ENCODE measurements around the gene SHROOM3. TPM values are rescaled to one million over a fixed set of nuclear protein-coding genes. Genes with fewer than 3 reads are reported as not detected.

Gene SHROOM3
- total and polyA plus RNA-seq, 8 donors = 13.5 to 96.9 (median 16.9) TPM

DNA sequence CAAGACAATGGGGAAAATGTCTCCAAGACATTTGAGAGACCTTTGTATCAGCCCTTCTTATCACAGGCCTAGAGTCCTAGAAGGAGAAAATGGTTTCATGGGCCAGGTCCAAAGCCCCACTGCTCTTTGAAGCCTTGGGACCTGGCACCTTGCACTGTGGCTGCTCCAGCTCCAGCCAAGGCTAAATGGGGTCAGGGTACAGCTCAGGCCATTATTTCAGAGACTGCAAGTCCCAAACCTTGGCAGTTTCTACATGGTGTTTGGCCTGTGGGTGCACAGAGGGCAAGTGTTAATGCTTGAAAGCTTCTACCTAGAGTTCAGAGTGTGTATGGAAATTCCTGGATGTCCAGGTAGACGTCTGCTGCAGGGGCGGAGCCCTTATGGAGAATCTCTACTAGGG, 28.5 kb downstream of the SHROOM3 start:
- H3K4me1 ChIP-seq = no peaks in the 10 kb centered on the region
- intact Hi-C loops (cut with DNase I) = no loop called here
- H3K27me3 ChIP-seq = no peaks in the 10 kb centered on the region
- no peak overlapping the region for H3K27ac ChIP-seq
- no peak overlapping the region for H3K4me3 ChIP-seq
- H3K9me3 ChIP-seq = peaks cover 0 to 15% of the 10 kb centered on the region in 2 donors
- ATAC-seq = no peak
- TF ChIP-seq, protein P1, sequence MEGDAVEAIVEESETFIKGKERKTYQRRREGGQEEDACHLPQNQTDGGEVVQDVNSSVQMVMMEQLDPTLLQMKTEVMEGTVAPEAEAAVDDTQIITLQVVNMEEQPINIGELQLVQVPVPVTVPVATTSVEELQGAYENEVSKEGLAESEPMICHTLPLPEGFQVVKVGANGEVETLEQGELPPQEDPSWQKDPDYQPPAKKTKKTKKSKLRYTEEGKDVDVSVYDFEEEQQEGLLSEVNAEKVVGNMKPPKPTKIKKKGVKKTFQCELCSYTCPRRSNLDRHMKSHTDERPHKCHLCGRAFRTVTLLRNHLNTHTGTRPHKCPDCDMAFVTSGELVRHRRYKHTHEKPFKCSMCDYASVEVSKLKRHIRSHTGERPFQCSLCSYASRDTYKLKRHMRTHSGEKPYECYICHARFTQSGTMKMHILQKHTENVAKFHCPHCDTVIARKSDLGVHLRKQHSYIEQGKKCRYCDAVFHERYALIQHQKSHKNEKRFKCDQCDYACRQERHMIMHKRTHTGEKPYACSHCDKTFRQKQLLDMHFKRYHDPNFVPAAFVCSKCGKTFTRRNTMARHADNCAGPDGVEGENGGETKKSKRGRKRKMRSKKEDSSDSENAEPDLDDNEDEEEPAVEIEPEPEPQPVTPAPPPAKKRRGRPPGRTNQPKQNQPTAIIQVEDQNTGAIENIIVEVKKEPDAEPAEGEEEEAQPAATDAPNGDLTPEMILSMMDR (IDR thresholded peaks at IDR 0.05) = no peak
- no peaks in the 10 kb centered on the region for H3K36me3 ChIP-seq
- DNase-seq = no peak

DNA sequence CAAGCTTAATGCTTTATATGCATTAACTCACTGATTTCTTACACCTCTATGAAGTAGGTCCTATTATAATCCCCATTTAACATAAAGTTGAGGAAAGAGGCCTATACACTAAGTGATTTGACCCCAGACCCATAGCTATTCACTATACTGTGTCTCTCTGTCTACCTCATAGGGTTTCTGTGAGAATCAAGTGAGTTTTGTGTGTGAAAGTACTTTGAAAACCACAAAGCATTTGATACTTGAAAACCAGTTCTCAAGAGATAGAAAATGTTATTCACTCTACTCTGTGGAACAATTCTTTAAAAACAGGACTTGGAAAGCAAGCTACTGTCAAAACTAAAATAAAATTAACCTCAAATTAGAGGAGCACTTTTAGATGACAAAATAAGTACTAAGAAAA, 35.0 kb downstream of the SHROOM3 start:
- no peak overlapping the region for H3K4me3 ChIP-seq
- H3K27ac ChIP-seq = no peak overlapping the region
- intact Hi-C loops (cut with DNase I) = no loop called here
- DNase-seq = no peak
- peak; percentile 74 for ATAC-seq
- H3K9me3 ChIP-seq = no peaks in the 10 kb centered on the region
- H3K4me1 ChIP-seq = no peaks in the 10 kb centered on the region
- TF ChIP-seq, protein P1 (IDR thresholded peaks at IDR 0.05) = no peak
- H3K27me3 ChIP-seq = no peaks in the 10 kb centered on the region
- H3K36me3 ChIP-seq = no peaks in the 10 kb centered on the region

DNA sequence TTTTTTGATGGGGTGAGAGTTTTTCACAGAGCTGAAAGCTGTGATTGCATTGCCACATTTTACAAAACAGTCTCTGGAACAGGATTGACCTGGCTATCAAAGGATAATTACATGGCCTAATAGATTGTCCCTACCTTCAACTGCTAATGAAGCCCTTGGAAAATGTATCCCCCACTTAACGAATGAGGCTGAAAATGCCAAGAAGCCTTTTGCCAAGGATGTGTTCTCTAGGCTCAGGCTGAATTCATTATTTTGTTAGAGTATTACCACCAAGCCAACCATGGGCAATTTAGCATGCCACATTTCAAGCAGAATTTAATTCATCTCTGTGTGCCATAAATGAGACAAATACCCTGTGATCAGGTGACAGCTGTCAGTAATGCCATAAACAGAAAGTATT, 35.5 kb downstream of the SHROOM3 start:
- Histone ChIP-seq H3K4me3 (no peak overlapping the region), H3K4me1 (no peaks in the 10 kb centered on the region), H3K36me3 (no peaks in the 10 kb centered on the region), H3K9me3 (no peaks in the 10 kb centered on the region), H3K27me3 (no peaks in the 10 kb centered on the region), H3K27ac (no peak overlapping the region)
- TF ChIP-seq, protein P1 (IDR thresholded peaks at IDR 0.05) = no peak
- no peak for DNase-seq
- intact Hi-C loops (cut with DNase I) = no loop called here
- no peak for ATAC-seq

DNA sequence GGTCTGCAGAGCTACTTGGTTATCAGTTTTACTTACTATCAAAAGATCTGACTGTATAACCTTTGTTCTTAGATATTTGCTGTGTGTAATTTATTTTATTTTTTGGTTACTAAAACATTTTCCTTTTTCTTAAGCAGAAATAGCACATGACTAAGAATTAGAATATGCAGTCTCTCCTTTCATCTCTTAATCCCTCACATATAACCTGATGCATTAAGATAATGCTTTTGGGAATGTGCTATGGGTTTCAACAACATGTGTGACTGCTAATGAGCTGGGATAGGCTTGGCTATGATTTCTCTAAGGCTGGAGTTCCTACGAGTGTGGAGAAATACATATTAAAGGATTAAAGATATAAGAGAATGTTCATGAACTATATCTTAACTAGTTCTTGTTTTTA, 41.5 kb downstream of the SHROOM3 start:
- H3K36me3 ChIP-seq = no peaks in the 10 kb centered on the region
- intact Hi-C loops (cut with DNase I) = no loop called here

DNA sequence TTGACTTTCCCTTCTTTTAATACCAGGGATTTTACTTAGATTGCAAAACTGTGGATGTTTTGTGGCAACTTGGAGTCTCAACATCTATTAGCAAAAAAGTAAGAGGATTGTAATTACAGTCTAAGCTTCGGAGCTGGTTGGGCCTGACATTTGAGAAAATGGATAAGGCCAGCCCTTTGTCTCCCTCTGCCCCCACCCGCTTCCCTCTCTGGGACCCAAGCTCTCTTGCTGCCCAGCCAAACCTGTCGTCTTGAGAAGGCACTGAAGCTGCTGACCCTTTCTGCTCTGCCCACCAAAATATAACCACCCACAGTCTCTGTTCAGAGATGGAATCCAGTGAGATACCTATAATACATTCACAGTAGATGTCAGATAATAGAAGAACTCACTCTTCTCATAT, 49.6 kb downstream of the SHROOM3 start:
- Histone ChIP-seq H3K4me3 (no peak overlapping the region), H3K4me1 (no peaks in the 10 kb centered on the region), H3K27me3 (no peaks in the 10 kb centered on the region), H3K36me3 (no peaks in the 10 kb centered on the region), H3K9me3 (peaks cover 0 to 4% of the 10 kb centered on the region in 2 donors), H3K27ac (no peak overlapping the region)
- TF ChIP-seq, protein P1 (IDR thresholded peaks at IDR 0.05) = no peak
- no peak for DNase-seq
- intact Hi-C loops (cut with DNase I) = no loop called here
- no peak for ATAC-seq

More for the DNA sequence above, 41.5 kb downstream of the SHROOM3 start:
- Histone ChIP-seq H3K27ac (no peak overlapping the region), H3K4me3 (no peak overlapping the region), H3K9me3 (peaks cover 0 to 10% of the 10 kb centered on the region in 2 donors), H3K4me1 (no peaks in the 10 kb centered on the region), H3K27me3 (no peaks in the 10 kb centered on the region)
- TF ChIP-seq, protein P1 (IDR thresholded peaks at IDR 0.05) = no peak
- ATAC-seq (no peak), DNase-seq (no peak)

Data from left lung (tissue), 10 donors.